B cell (primary cell): ENCODE results near the gene TMEM30B. TPM values are rescaled to one million over a fixed set of nuclear protein-coding genes. Genes with fewer than 3 reads are reported as not detected.

ENCODE experiments used
- ATAC-seq: fragments of 200-7000 bp; cut with Tn5 transposase; one replicate; pipeline ENCODE4 v1.10.0; 2021; ENCODE audit warnings: low read depth, mild to moderate bottlenecking, moderate number of reproducible peaks, moderate library complexity
- CTCF ChIA-PET: fragments of 350-600 bp; sonication (Branson Sonifier 250); formaldehyde crosslinking; loops from one replicate; lab custom pipeline; 2021; ENCODE audit warnings: antibody characterized with exemption, inconsistent platforms; lab: Charles Lee
- POLR2A ChIA-PET: fragments of 350-600 bp; sonication (Branson Sonifier 250); formaldehyde crosslinking; loops from one replicate; lab custom pipeline; 2021; ENCODE audit warnings: antibody characterized with exemption; lab: Charles Lee
- DNase-seq: peaks from one replicate; pipeline ENCODE4 v3.0.0; 2013
- H2AFZ ChIP-seq: 2 replicates; pipeline ENCODE4 v1.6.1; 2012; ENCODE audit warnings: mild to moderate bottlenecking, low read depth, low read length; ENCODE audit not compliant: insufficient read depth, poor library complexity, severe bottlenecking
- H3K27ac ChIP-seq, 2 donors: 1 replicate in 1 of 2; 2 replicates in 1 of 2; pipeline ENCODE4 v1.5.1; 2012 to 2013; ENCODE audit warnings: low read length in 2 of 2, mild to moderate bottlenecking in 2 of 2, moderate library complexity in 1 of 2
- H3K27me3 ChIP-seq, 4 experiments: fragments of 200-600 bp in 1 of 4; sonication (generic) in 1 of 4; replicated peaks in 1 of 4; 1 replicate in 2 of 4; 2 replicates in 2 of 4; pipeline versions ENCODE4 v1.6.1 to v1.7.0; 2013 to 2016; ENCODE audit warnings: low read length in 3 of 4, mild to moderate bottlenecking in 2 of 4, mixed read lengths in 1 of 4, moderate library complexity in 1 of 4; ENCODE audit not compliant: insufficient read depth in 4 of 4, control insufficient read depth in 3 of 4; ENCODE audit errors: control extremely low read depth in 1 of 4
- H3K36me3 ChIP-seq, 2 experiments: replicated peaks in 1 of 2; 1 replicate in 1 of 2; 2 replicates in 1 of 2; pipeline versions ENCODE4 v1.6.1 to v1.7.1; 2013; ENCODE audit warnings: low read length in 1 of 2; ENCODE audit not compliant: insufficient read depth in 2 of 2, control insufficient read depth in 1 of 2; ENCODE audit errors: control extremely low read depth in 1 of 2, extremely low read depth in 1 of 2
- H3K4me1 ChIP-seq, 2 donors: fragments of 200-600 bp in 1 of 2; sonication (generic) in 1 of 2; 1 replicate in 1 of 2; 2 replicates in 1 of 2; pipeline versions ENCODE4 v1.5.1 to v1.6.1; 2013 to 2017; ENCODE audit warnings: low read length in 2 of 2; ENCODE audit not compliant: control insufficient read depth in 2 of 2, insufficient read depth in 2 of 2
- H3K4me2 ChIP-seq: replicated peaks from 2 replicates; pipeline ENCODE3; 2012; ENCODE audit warnings: mild to moderate bottlenecking, low read depth, low read length; ENCODE audit not compliant: poor library complexity, severe bottlenecking
- H3K4me3 ChIP-seq, 5 experiments: fragments of 200-600 bp in 1 of 5; sonication (generic) in 1 of 5; 1 replicate in 3 of 5; 2 replicates in 2 of 5; pipeline versions ENCODE4 v1.5.1 to v1.7.0; 2011 to 2016; ENCODE audit warnings: low read length in 4 of 5, mild to moderate bottlenecking in 4 of 5, low read depth in 2 of 5, control low read depth in 1 of 5, moderate library complexity in 1 of 5; ENCODE audit not compliant: insufficient read depth in 1 of 5; ENCODE audit errors: control extremely low read depth in 1 of 5, extremely low read depth in 1 of 5
- H3K79me2 ChIP-seq: fragments of 200-600 bp; sonication (generic); one replicate; pipeline ENCODE4 v1.6.0; 2016; ENCODE audit warnings: low read length; ENCODE audit not compliant: control insufficient read depth, insufficient read depth
- H3K9ac ChIP-seq: fragments of 200-600 bp; sonication (generic); 2 replicates; pipeline ENCODE4 v1.6.1; 2017; ENCODE audit warnings: mild to moderate bottlenecking, low read length, moderate library complexity
- H3K9me3 ChIP-seq, 3 donors: one replicate each; pipeline versions ENCODE4 v1.6.1 to v1.7.1; 2013; ENCODE audit warnings: low read length in 2 of 3; ENCODE audit not compliant: control insufficient read depth in 2 of 3, insufficient read depth in 1 of 3; ENCODE audit errors: control extremely low read depth in 1 of 3
- H4K20me1 ChIP-seq: 2 replicates; pipeline ENCODE4 v1.6.0; 2012; ENCODE audit warnings: mild to moderate bottlenecking, low read length; ENCODE audit not compliant: insufficient read depth, control insufficient read depth, poor library complexity, severe bottlenecking
- H3K27ac Mint-ChIP-seq: one replicate; pipeline ENCODE4 v1.8.0; 2021; ENCODE audit warnings: mixed read lengths
- H3K27me3 Mint-ChIP-seq: one replicate; pipeline ENCODE4 v1.8.0; 2021; ENCODE audit warnings: mixed read lengths
- H3K4me1 Mint-ChIP-seq: one replicate; pipeline ENCODE4 v1.8.0; 2021; ENCODE audit warnings: mixed read lengths
- H3K4me3 Mint-ChIP-seq: one replicate; pipeline ENCODE4 v1.8.0; 2021; ENCODE audit warnings: mixed read lengths
- H3K9me3 Mint-ChIP-seq: one replicate; pipeline ENCODE4 v1.8.0; 2022; ENCODE audit warnings: mixed read lengths; ENCODE audit not compliant: insufficient read depth
- CTCF ChIP-seq: fragments of 200-600 bp; IDR thresholded peaks from one replicate; pipeline ENCODE4 v1.8.0; 2022; ENCODE audit warnings: antibody characterized with exemption, mild to moderate bottlenecking
- EZH2 ChIP-seq: IDR thresholded peaks from 2 replicates; pipeline ENCODE4 v1.6.1; 2012; ENCODE audit warnings: borderline replicate concordance, low read depth, mild to moderate bottlenecking, moderate library complexity, low read length; ENCODE audit not compliant: insufficient read depth, poor library complexity, severe bottlenecking
- WGBS: methylation state at CpG from one replicate; pipeline ENCODE4 v1.1.5; 2013; ENCODE audit warnings: missing lambda C conversion rate; ENCODE audit not compliant: insufficient coverage; 5-methylcytosine and 5-hydroxymethylcytosine counted together
- intact Hi-C: fragments of 100-400 bp; cut with micrococcal nuclease; formaldehyde crosslinking; loops from one replicate; pipeline ENCODE4 v1.10.0; 2022
- polyA plus RNA-seq: library from polyadenylated mRNA; depleted of rRNA; stranded (reverse); fragments of >200 nt; gene quantifications from 2 replicates; pipeline ENCODE4 v1.2.3, GENCODE V29; 2012
- total RNA-seq, 2 donors: library from RNA; stranded (reverse); fragments of 120-200 nt in 1 of 2; gene quantifications; 1 replicate in 1 of 2; 2 replicates in 1 of 2; pipeline versions ENCODE4 v1.2.3 to v1.2.4, GENCODE V29; 2013 to 2022

Gene TMEM30B
- total and polyA plus RNA-seq, 2 donors (not counting 1 experiment from before 2014, with no cell fraction given): 0.19 to 0.20 TPM

GRCh38 chr14:61238611-61239245 lies 42.4 kb downstream of the TMEM30B start:
- DNase-seq (no peak), ATAC-seq (no peak)
- ChIA-PET POLR2A (no interaction called here), CTCF (no interaction called here)
- no peaks in the 10 kb centered on the region for H3K36me3 ChIP-seq
- no peak overlapping the region for H3K4me2 ChIP-seq
- Mint-ChIP-seq H3K9me3 (peaks cover 7% of the 10 kb centered on the region), H3K4me3 (no peak overlapping the region), H3K27ac (no peak overlapping the region), H3K4me1 (no peaks in the 10 kb centered on the region), H3K27me3 (peaks cover 20% of the 10 kb centered on the region)
- H4K20me1 ChIP-seq: no peaks in the 10 kb centered on the region
- H3K4me3 ChIP-seq: no peak overlapping the region
- H3K4me1 ChIP-seq: no peaks in the 10 kb centered on the region
- H3K27ac ChIP-seq: no peak overlapping the region
- 74% methylated on average over 3 of the region's 7 CpGs for WGBS
- no peak overlapping the region for H2AFZ ChIP-seq
- H3K27me3 ChIP-seq: peaks cover 0 to 3% (median 0%) of the 10 kb centered on the region in 4 experiments
- peaks cover 0 to 16% (median 5%) of the 10 kb centered on the region in 3 donors for H3K9me3 ChIP-seq
- no peak for TF ChIP-seq EZH2
- no peak for TF ChIP-seq CTCF
- H3K9ac ChIP-seq: no peak overlapping the region
- intact Hi-C loops: no loop called here
- H3K79me2 ChIP-seq: no peaks in the 10 kb centered on the region

GRCh38 chr14:61234215-61234916 lies 46.8 kb downstream of the TMEM30B start:
- peaks cover 0 to 3% (median 0%) of the 10 kb centered on the region in 4 experiments for H3K27me3 ChIP-seq
- no peaks in the 10 kb centered on the region for H3K79me2 ChIP-seq
- ATAC-seq (no peak), DNase-seq (no peak)
- H3K36me3 ChIP-seq: no peaks in the 10 kb centered on the region
- no peak overlapping the region for H3K4me3 Mint-ChIP-seq
- no peak for TF ChIP-seq EZH2
- no peak for TF ChIP-seq CTCF
- no peak overlapping the region for H3K27ac ChIP-seq
- H3K27ac Mint-ChIP-seq: no peak overlapping the region
- peaks cover 17% of the 10 kb centered on the region for H3K27me3 Mint-ChIP-seq
- ChIA-PET POLR2A (no interaction called here), CTCF (no interaction called here)
- H2AFZ ChIP-seq: no peak overlapping the region
- no peak overlapping the region for H3K4me2 ChIP-seq
- no peaks in the 10 kb centered on the region for H4K20me1 ChIP-seq
- 72% methylated on average over 2 of the region's 2 CpGs for WGBS
- no peak overlapping the region for H3K9ac ChIP-seq
- intact Hi-C loops: no loop called here
- H3K4me3 ChIP-seq: no peak overlapping the region
- H3K4me1 Mint-ChIP-seq: no peaks in the 10 kb centered on the region
- H3K9me3 ChIP-seq: no peaks in the 10 kb centered on the region
- no peaks in the 10 kb centered on the region for H3K9me3 Mint-ChIP-seq
- no peaks in the 10 kb centered on the region for H3K4me1 ChIP-seq
